PFSK-1 (cell line): ENCODE data around the gene LRCOL1.

Experiments
- FOXP2 ChIP-seq: optimal IDR thresholded peaks from 2 replicates; pipeline ENCODE3; 2011; ENCODE audit warnings: borderline replicate concordance, control low read depth, inconsistent platforms; ENCODE audit not compliant: insufficient read depth; ENCODE audit errors: extremely low read length, extremely low read depth
- POLR2AphosphoS5 ChIP-seq: IDR thresholded peaks from 2 replicates; pipeline ENCODE4 v1.6.1; 2012; ENCODE audit warnings: low read depth, mild to moderate bottlenecking, control low read depth, low read length, moderate library complexity
- SIN3A ChIP-seq: IDR thresholded peaks from 2 replicates; pipeline ENCODE4 v1.6.1; 2012; ENCODE audit warnings: mild to moderate bottlenecking, low read length, moderate library complexity, borderline replicate concordance; ENCODE audit not compliant: insufficient read depth
- TAF1 ChIP-seq: IDR thresholded peaks from 2 replicates; pipeline ENCODE4 v1.6.1; 2012; ENCODE audit warnings: low read length, control low read depth, borderline replicate concordance; ENCODE audit not compliant: insufficient read depth
- TF ChIP-seq, protein P1 (sequence below), 2 experiments: IDR thresholded peaks; 2 replicates each; pipeline versions ENCODE4 v1.6.1 to v1.8.0; 2011 to 2012; ENCODE audit warnings: low read depth in 2 of 2, low read length in 2 of 2, control low read depth in 1 of 2, inconsistent platforms in 1 of 2, mild to moderate bottlenecking in 1 of 2, moderate library complexity in 1 of 2; ENCODE audit not compliant: insufficient read depth in 1 of 2

LRCOL1 gene

DNA sequence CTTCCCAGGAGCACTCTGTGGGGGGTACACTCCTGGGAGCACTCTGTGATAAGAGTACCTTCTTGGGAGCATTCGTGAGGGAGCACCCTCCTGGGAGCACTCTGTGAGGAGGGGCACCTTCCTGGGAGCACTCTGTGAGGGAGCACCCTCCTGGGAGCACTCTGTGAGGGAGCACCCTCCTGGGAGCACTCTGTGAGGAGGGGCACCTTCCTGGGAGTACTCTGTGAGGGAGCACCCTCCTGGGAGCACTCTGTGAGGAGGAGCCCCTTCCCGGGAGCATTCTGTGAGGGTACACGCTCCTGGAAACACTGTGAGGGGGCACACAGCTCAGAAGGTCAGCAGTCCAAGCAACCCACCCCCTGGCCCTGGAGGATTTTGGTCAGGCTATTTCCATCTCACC lies 22.6 kb downstream of the LRCOL1 start:
- TF ChIP-seq TAF1 = no peak
- no peak for TF ChIP-seq SIN3A
- TF ChIP-seq POLR2AphosphoS5 = no peak
- TF ChIP-seq, protein P1, sequence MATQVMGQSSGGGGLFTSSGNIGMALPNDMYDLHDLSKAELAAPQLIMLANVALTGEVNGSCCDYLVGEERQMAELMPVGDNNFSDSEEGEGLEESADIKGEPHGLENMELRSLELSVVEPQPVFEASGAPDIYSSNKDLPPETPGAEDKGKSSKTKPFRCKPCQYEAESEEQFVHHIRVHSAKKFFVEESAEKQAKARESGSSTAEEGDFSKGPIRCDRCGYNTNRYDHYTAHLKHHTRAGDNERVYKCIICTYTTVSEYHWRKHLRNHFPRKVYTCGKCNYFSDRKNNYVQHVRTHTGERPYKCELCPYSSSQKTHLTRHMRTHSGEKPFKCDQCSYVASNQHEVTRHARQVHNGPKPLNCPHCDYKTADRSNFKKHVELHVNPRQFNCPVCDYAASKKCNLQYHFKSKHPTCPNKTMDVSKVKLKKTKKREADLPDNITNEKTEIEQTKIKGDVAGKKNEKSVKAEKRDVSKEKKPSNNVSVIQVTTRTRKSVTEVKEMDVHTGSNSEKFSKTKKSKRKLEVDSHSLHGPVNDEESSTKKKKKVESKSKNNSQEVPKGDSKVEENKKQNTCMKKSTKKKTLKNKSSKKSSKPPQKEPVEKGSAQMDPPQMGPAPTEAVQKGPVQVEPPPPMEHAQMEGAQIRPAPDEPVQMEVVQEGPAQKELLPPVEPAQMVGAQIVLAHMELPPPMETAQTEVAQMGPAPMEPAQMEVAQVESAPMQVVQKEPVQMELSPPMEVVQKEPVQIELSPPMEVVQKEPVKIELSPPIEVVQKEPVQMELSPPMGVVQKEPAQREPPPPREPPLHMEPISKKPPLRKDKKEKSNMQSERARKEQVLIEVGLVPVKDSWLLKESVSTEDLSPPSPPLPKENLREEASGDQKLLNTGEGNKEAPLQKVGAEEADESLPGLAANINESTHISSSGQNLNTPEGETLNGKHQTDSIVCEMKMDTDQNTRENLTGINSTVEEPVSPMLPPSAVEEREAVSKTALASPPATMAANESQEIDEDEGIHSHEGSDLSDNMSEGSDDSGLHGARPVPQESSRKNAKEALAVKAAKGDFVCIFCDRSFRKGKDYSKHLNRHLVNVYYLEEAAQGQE (IDR thresholded peaks at IDR 0.05; ENCODE audit: insufficient read depth in 1 of 2, low read depth in 2 of 2, low read length in 2 of 2) = no peak
- no peak for TF ChIP-seq FOXP2

DNA sequence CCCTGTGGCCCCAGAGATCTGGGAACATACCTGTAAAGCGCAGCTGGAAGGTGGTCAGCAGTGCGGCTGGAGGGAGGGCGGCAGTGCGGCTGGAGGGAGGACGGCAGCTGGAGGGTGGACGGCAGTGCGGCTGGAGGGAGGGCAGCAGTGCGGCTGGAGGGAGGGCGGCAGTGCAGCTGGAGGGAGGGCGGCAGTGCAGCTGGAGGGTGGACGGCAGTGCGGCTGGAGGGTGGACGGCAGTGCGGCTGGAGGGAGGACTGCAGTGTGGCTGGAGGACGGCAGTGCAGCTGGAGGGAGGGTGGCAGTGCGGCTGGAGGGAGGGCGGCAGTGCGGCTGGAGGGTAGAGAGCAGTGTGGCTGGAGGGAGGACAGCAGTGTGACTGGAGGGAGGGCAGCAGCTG lies 23.5 kb downstream of the LRCOL1 start:
- TF ChIP-seq FOXP2 = no peak
- no peak for TF ChIP-seq TAF1
- TF ChIP-seq SIN3A = no peak
- no peak for TF ChIP-seq POLR2AphosphoS5
- TF ChIP-seq, protein P1 (IDR thresholded peaks at IDR 0.05; ENCODE audit: insufficient read depth in 1 of 2, low read depth in 2 of 2, low read length in 2 of 2) = no peak

DNA sequence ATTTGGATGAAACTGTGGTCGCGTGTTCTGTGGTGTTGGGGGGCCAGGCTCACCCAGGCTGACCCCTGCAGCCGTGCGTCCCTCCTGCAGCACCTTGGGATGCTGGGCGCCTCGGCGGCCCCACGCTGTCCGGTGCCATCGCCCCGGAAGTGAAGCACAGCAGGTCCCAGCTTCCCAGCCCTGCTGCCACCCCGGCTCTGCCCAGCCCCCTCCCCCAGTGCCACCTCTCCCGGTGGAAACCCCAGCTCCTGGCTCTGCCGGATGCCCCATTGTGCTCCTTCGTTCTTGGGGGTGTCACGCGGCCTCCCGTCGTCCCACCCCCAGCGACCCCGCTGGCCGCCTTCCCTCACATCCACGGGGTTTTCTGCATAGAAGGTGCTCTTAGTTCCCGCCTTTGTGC lies 25.2 kb downstream of the LRCOL1 start:
- no peak for TF ChIP-seq TAF1

DNA sequence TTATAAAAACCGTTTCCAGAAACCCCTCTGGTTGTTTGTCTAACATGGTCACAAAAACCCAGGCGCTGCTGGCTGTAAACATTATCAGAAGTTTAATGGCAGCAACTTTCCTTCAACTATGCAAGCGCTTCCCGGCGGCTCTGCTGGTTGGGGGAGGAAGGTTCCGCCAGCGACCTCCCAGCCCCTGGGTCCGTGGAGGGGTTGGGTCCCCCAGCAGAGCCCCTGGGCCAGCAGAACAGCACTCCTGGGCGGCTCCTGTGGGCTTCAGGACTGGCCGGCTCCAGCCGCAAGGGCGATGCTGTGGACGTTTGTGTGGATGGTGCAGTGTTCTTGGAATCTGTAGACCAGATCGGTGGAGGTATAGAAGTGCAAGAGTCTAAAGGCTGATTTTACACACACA lies 26.0 kb downstream of the LRCOL1 start:
- TF ChIP-seq FOXP2 (no peak), POLR2AphosphoS5 (no peak), SIN3A (no peak), TAF1 (no peak)
- TF ChIP-seq, protein P1 (IDR thresholded peaks at IDR 0.05; ENCODE audit: insufficient read depth in 1 of 2, low read depth in 2 of 2, low read length in 2 of 2) = no peak

DNA sequence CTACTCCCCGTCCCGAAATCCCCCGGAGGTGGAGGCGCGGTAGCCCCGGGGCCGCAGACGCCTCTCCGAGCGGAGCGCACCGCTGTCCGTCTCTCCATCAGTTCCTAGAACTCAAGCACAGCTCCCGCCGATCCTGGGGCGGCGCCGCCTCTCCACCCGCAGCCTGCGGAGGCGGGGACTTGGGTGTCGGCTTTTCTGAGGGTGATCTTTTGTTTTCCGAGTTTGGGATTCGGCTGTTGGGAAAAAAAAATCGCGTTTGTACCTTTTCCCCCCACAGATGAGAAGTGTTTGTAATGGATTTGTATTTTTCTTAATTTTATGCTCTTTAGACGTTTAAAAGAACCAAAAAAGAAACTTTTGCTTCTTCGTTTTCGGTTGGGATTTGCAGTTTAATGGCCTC lies 26.6 kb downstream of the LRCOL1 start:
- TF ChIP-seq, protein P1 (IDR thresholded peaks at IDR 0.05; ENCODE audit: insufficient read depth in 1 of 2, low read depth in 2 of 2, low read length in 2 of 2) = no peak
- TF ChIP-seq SIN3A (no peak), TAF1 (no peak), FOXP2 (no peak), POLR2AphosphoS5 (no peak)

DNA sequence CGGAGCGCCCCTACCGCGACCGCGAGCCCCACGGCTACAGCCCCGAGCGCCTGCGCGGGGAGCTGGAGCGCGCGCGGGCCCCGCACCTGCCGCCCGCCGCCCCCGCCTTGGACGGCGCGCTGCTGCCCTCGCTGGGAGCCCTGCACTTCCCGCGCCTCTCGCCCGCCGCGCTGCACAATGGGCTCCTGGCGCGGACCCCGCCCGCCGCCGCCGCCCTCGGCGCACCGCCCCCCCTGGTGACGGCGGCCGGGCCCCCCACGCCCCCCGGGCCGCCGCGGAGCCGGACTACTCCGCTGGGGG lies 27.0 kb downstream of the LRCOL1 start:
- TF ChIP-seq, protein P1 (IDR thresholded peaks at IDR 0.05; ENCODE audit: insufficient read depth in 1 of 2, low read depth in 2 of 2, low read length in 2 of 2) = no peak
- TF ChIP-seq SIN3A = no peak
